Progenitor cell of endocrine pancreas (in vitro differentiated cells): ENCODE data around the gene KCNH2. TPM values are rescaled to one million over a fixed set of nuclear protein-coding genes. Genes with fewer than 3 reads are reported as not detected.

Experiments
- DNase-seq: peaks from one replicate; pipeline ENCODE4 v3.0.0; 2021; ENCODE audit warnings: low spot score; ENCODE audit not compliant: unreplicated experiment
- H3K27ac Mint-ChIP-seq: 2 replicates; pipeline ENCODE4 v1.8.0; 2021; ENCODE audit warnings: mild to moderate bottlenecking, moderate library complexity, mixed read lengths
- H3K27me3 Mint-ChIP-seq: 2 replicates; pipeline ENCODE4 v1.8.0; 2021; ENCODE audit warnings: mixed read lengths
- H3K36me3 Mint-ChIP-seq: 2 replicates; pipeline ENCODE4 v1.8.0; 2022; ENCODE audit warnings: mixed read lengths; ENCODE audit not compliant: insufficient read depth
- H3K4me1 Mint-ChIP-seq: 2 replicates; pipeline ENCODE4 v1.8.0; 2021; ENCODE audit warnings: low read depth, mixed read lengths
- H3K4me3 Mint-ChIP-seq: 2 replicates; pipeline ENCODE4 v1.8.0; 2021; ENCODE audit warnings: low read depth, mild to moderate bottlenecking, moderate library complexity, mixed read lengths
- H3K9me3 Mint-ChIP-seq: 2 replicates; pipeline ENCODE4 v1.8.0; 2021; ENCODE audit warnings: low read depth, mixed read lengths
- CTCF ChIP-seq: fragments of 200-600 bp; sonication (generic); IDR thresholded peaks from one replicate; pipeline ENCODE4 v1.5.0; 2021; ENCODE audit warnings: antibody characterized with exemption, mild to moderate bottlenecking; ENCODE audit not compliant: unreplicated experiment
- total RNA-seq: library from RNA; stranded (reverse); gene quantifications from 2 replicates; pipeline ENCODE4 v1.2.1, GENCODE V29; 2021

Gene KCNH2
- total RNA-seq, 1 donor from 2014 or later = 9.4 TPM

GRCh38 chr7:150980663-150981062 is 2.5 kb upstream of the KCNH2 start:
- no peaks in the 10 kb centered on the region for H3K36me3 Mint-ChIP-seq
- H3K27me3 Mint-ChIP-seq = peaks cover 62% of the 10 kb centered on the region
- no peaks in the 10 kb centered on the region for H3K9me3 Mint-ChIP-seq
- peaks cover 10% of the 10 kb centered on the region for H3K4me1 Mint-ChIP-seq
- no peak for TF ChIP-seq CTCF
- no peak overlapping the region for H3K4me3 Mint-ChIP-seq
- no peak for DNase-seq
- H3K27ac Mint-ChIP-seq = no peak overlapping the region

GRCh38 chr7:150979713-150980390 is 1.7 kb upstream of the KCNH2 start:
- peaks cover 62% of the 10 kb centered on the region for H3K27me3 Mint-ChIP-seq
- no peaks in the 10 kb centered on the region for H3K36me3 Mint-ChIP-seq
- H3K4me1 Mint-ChIP-seq = peaks cover 11% of the 10 kb centered on the region
- H3K27ac Mint-ChIP-seq = no peak overlapping the region
- no peak for TF ChIP-seq CTCF
- H3K4me3 Mint-ChIP-seq = no peak overlapping the region
- no peak for DNase-seq
- no peaks in the 10 kb centered on the region for H3K9me3 Mint-ChIP-seq

- Mint-ChIP-seq H3K9me3 (no peaks in the 10 kb centered on the region), H3K36me3 (no peaks in the 10 kb centered on the region), H3K27me3 (peaks cover 60% of the 10 kb centered on the region), H3K4me1 (peaks cover 14% of the 10 kb centered on the region), H3K27ac (no peak overlapping the region), H3K4me3 (peak overlapping the region; percentile 80)
- TF ChIP-seq CTCF = no peak
- no peak for DNase-seq
These were observed 567 bp downstream of the KCNH2 start for GRCh38 chr7:150977382-150978125.

- no peak for TF ChIP-seq CTCF
- peaks cover 14% of the 10 kb centered on the region for H3K4me1 Mint-ChIP-seq
- H3K27me3 Mint-ChIP-seq = peaks cover 52% of the 10 kb centered on the region
- peak overlapping the region; percentile 24 for H3K27ac Mint-ChIP-seq
- no peaks in the 10 kb centered on the region for H3K36me3 Mint-ChIP-seq
- no peak for DNase-seq
- H3K9me3 Mint-ChIP-seq = no peaks in the 10 kb centered on the region
- peak overlapping the region; percentile 80 for H3K4me3 Mint-ChIP-seq
These were observed 1.4 kb downstream of the KCNH2 start for GRCh38 chr7:150976529-150977381.
